Karpas-422 (cell line): ENCODE results near the gene EPG5. TPM values are rescaled to one million over a fixed set of nuclear protein-coding genes. Genes with fewer than 3 reads are reported as not detected.
"Not testable (repeated sequence)": the region's sequence is repeated elsewhere in the genome, so short reads cannot be mapped to it uniquely, and the experiment has no call there.

Source experiments
- DNase-seq: peaks from one replicate; pipeline ENCODE4 v3.0.0-alpha.2; 2015
- H2AFZ ChIP-seq: fragments of 200-600 bp; sonication (generic); 2 replicates; pipeline ENCODE4 v1.6.1; 2014; ENCODE audit warnings: antibody characterized with exemption, low read length, mixed read lengths
- H3K27ac ChIP-seq: fragments of 200-600 bp; sonication (generic); 2 replicates; pipeline ENCODE4 v1.5.1; 2014; ENCODE audit warnings: mild to moderate bottlenecking, low read length, moderate library complexity
- H3K27me3 ChIP-seq: fragments of 200-600 bp; sonication (generic); 2 replicates; pipeline ENCODE4 v1.6.1; 2014; ENCODE audit warnings: low read length, mixed read lengths
- H3K36me3 ChIP-seq: fragments of 200-600 bp; sonication (generic); 2 replicates; pipeline ENCODE4 v1.6.1; 2014; ENCODE audit warnings: low read length, mixed read lengths; ENCODE audit not compliant: insufficient read depth
- H3K4me1 ChIP-seq: fragments of 200-600 bp; sonication (generic); 2 replicates; pipeline ENCODE4 v1.6.1; 2014; ENCODE audit warnings: mild to moderate bottlenecking, low read length, mixed read lengths
- H3K4me2 ChIP-seq: fragments of 200-600 bp; sonication (generic); 2 replicates; pipeline ENCODE4 v1.6.1; 2014; ENCODE audit warnings: low read length, low read depth, mild to moderate bottlenecking; ENCODE audit not compliant: poor library complexity, severe bottlenecking
- H3K4me3 ChIP-seq: fragments of 200-600 bp; sonication (generic); 2 replicates; pipeline ENCODE4 v1.5.1; 2014; ENCODE audit warnings: mild to moderate bottlenecking, antibody characterized with exemption, low read length, mixed read lengths
- H3K79me2 ChIP-seq: fragments of 200-600 bp; sonication (generic); 2 replicates; pipeline ENCODE4 v1.6.1; 2014; ENCODE audit warnings: mild to moderate bottlenecking, low read length, mixed read lengths
- H3K9ac ChIP-seq: fragments of 200-600 bp; sonication (generic); 2 replicates; pipeline ENCODE4 v1.6.0; 2014; ENCODE audit warnings: low read length
- H3K9me2 ChIP-seq: fragments of 200-600 bp; sonication (generic), shearing (Covaris generic); replicated peaks from 2 replicates; pipeline ENCODE4 v1.6.0; 2014; ENCODE audit warnings: mild to moderate bottlenecking, low read length, moderate library complexity; ENCODE audit not compliant: insufficient read depth
- H3K9me3 ChIP-seq: fragments of 300-700, 200-600 bp; sonication (generic); 2 replicates; pipeline ENCODE4 v1.6.1; 2014; ENCODE audit warnings: low read length, mixed read lengths
- H4K20me1 ChIP-seq: fragments of 200-600 bp; sonication (generic); 2 replicates; pipeline ENCODE4 v1.6.1; 2014; ENCODE audit warnings: mild to moderate bottlenecking, antibody characterized with exemption, low read length, low read depth; ENCODE audit not compliant: insufficient read depth
- total RNA-seq: library from RNA; depleted of rRNA; stranded (reverse); fragments of >200 nt; shearing (Covaris generic); gene quantifications from 2 replicates; pipeline ENCODE4 v1.2.3, GENCODE V29; 2014; ENCODE audit warnings: low replicate concordance

Gene EPG5
- total RNA-seq, 1 experiment from 2014 or later = 33.2 TPM

GRCh38 chr18:45974088-45974536, 7.0 kb upstream of the EPG5 start:
- Histone ChIP-seq H4K20me1 (no peaks in the 10 kb centered on the region), H3K27ac (no peak overlapping the region), H3K27me3 (no peaks in the 10 kb centered on the region), H3K9me2 (no peaks in the 10 kb centered on the region), H3K9me3 (no peaks in the 10 kb centered on the region), H3K4me2 (peak overlapping the region; percentile 34), H3K9ac (no peak overlapping the region), H2AFZ (no peak overlapping the region), H3K4me3 (no peak overlapping the region), H3K79me2 (no peaks in the 10 kb centered on the region), H3K4me1 (0 out of 2 replicates have a peak, but pooled peaks cover 3% of the 10 kb centered on the region), H3K36me3 (no peaks in the 10 kb centered on the region)
- peak; percentile 88 for DNase-seq

- H3K9me2 ChIP-seq, H3K9me3 ChIP-seq, H3K4me3 ChIP-seq, DNase-seq, H2AFZ ChIP-seq, H3K27me3 ChIP-seq, H3K27ac ChIP-seq, H4K20me1 ChIP-seq, H3K9ac ChIP-seq, H3K4me2 ChIP-seq, H3K36me3 ChIP-seq: not testable (repeated sequence)
- peaks cover 12% of the 10 kb centered on the region for H3K4me1 ChIP-seq
- H3K79me2 ChIP-seq = peaks cover 64% of the 10 kb centered on the region
Observed at GRCh38 chr18:45964913-45965312, 2.2 kb downstream of the EPG5 start.

GRCh38 chr18:45962866-45963265, 4.3 kb downstream of the EPG5 start:
- H3K36me3 ChIP-seq = peaks cover 5% of the 10 kb centered on the region; the same call in 1 of the 2 replicates
- peaks cover 10% of the 10 kb centered on the region for H3K4me1 ChIP-seq
- H3K9me3 ChIP-seq = no peaks in the 10 kb centered on the region; the same call in 1 of the 2 replicates
- no peak for DNase-seq
- no peak overlapping the region for H2AFZ ChIP-seq
- no peak overlapping the region for H3K4me2 ChIP-seq
- H4K20me1 ChIP-seq = no peaks in the 10 kb centered on the region
- H3K79me2 ChIP-seq = peaks cover 77% of the 10 kb centered on the region
- no peak overlapping the region for H3K4me3 ChIP-seq
- no peak overlapping the region for H3K9ac ChIP-seq
- no peaks in the 10 kb centered on the region for H3K9me2 ChIP-seq
- H3K27ac ChIP-seq = no peak overlapping the region
- H3K27me3 ChIP-seq = no peaks in the 10 kb centered on the region

GRCh38 chr18:45962461-45962860, 4.7 kb downstream of the EPG5 start:
- H3K36me3 ChIP-seq = peaks cover 5% of the 10 kb centered on the region; the same call in 1 of the 2 replicates
- H3K4me1 ChIP-seq = peaks cover 6% of the 10 kb centered on the region; the same call in 1 of the 2 replicates
- H3K27me3 ChIP-seq = no peaks in the 10 kb centered on the region
- no peak for DNase-seq
- no peaks in the 10 kb centered on the region for H4K20me1 ChIP-seq
- no peak overlapping the region for H3K4me3 ChIP-seq
- no peak overlapping the region for H3K4me2 ChIP-seq
- peaks cover 81% of the 10 kb centered on the region for H3K79me2 ChIP-seq
- no peaks in the 10 kb centered on the region for H3K9me2 ChIP-seq
- H3K27ac ChIP-seq = no peak overlapping the region
- no peak overlapping the region for H2AFZ ChIP-seq
- no peaks in the 10 kb centered on the region; the same call in 1 of the 2 replicates for H3K9me3 ChIP-seq
- H3K9ac ChIP-seq = no peak overlapping the region

GRCh38 chr18:45959484-45959883, 7.6 kb downstream of the EPG5 start:
- not testable (repeated sequence) for H3K4me3 ChIP-seq, H3K9me3 ChIP-seq, H2AFZ ChIP-seq, H3K4me1 ChIP-seq, H3K36me3 ChIP-seq, H3K9me2 ChIP-seq, DNase-seq, H3K27me3 ChIP-seq, H3K27ac ChIP-seq, H4K20me1 ChIP-seq, H3K9ac ChIP-seq, H3K4me2 ChIP-seq
- peaks cover 72% of the 10 kb centered on the region for H3K79me2 ChIP-seq

GRCh38 chr18:45958730-45959129, 8.4 kb downstream of the EPG5 start:
- H3K9me3 ChIP-seq = no peaks in the 10 kb centered on the region
- H3K4me1 ChIP-seq = no peaks in the 10 kb centered on the region
- H2AFZ ChIP-seq = no peak overlapping the region
- no peak overlapping the region for H3K9ac ChIP-seq
- peaks cover 69% of the 10 kb centered on the region for H3K79me2 ChIP-seq
- no peaks in the 10 kb centered on the region for H3K27me3 ChIP-seq
- H3K4me3 ChIP-seq = no peak overlapping the region
- H3K9me2 ChIP-seq = no peaks in the 10 kb centered on the region
- peaks cover 16% of the 10 kb centered on the region; the same call in 1 of the 2 replicates for H3K36me3 ChIP-seq
- H3K4me2 ChIP-seq = no peak overlapping the region
- no peaks in the 10 kb centered on the region for H4K20me1 ChIP-seq
- no peak overlapping the region for H3K27ac ChIP-seq
- DNase-seq = no peak

GRCh38 chr18:45958027-45958426, 9.1 kb downstream of the EPG5 start:
- H3K9me2 ChIP-seq = no peaks in the 10 kb centered on the region
- no peaks in the 10 kb centered on the region for H3K9me3 ChIP-seq
- no peaks in the 10 kb centered on the region for H3K4me1 ChIP-seq
- H3K36me3 ChIP-seq = peaks cover 17% of the 10 kb centered on the region; the same call in 1 of the 2 replicates
- H3K27ac ChIP-seq = no peak overlapping the region
- H3K9ac ChIP-seq = no peak overlapping the region
- no peaks in the 10 kb centered on the region for H4K20me1 ChIP-seq
- H3K4me3 ChIP-seq = no peak overlapping the region
- DNase-seq = no peak
- no peak overlapping the region for H3K4me2 ChIP-seq
- no peak overlapping the region for H2AFZ ChIP-seq
- no peaks in the 10 kb centered on the region for H3K27me3 ChIP-seq
- peaks cover 63% of the 10 kb centered on the region for H3K79me2 ChIP-seq

GRCh38 chr18:45957100-45957499, 10.0 kb downstream of the EPG5 start:
- Histone ChIP-seq H3K9me3 (no peaks in the 10 kb centered on the region), H2AFZ (no peak overlapping the region), H3K4me1 (no peaks in the 10 kb centered on the region), H3K27me3 (no peaks in the 10 kb centered on the region), H4K20me1 (no peaks in the 10 kb centered on the region), H3K4me2 (no peak overlapping the region), H3K79me2 (peaks cover 53% of the 10 kb centered on the region), H3K36me3 (peaks cover 22% of the 10 kb centered on the region; the same call in 1 of the 2 replicates), H3K27ac (no peak overlapping the region), H3K9me2 (no peaks in the 10 kb centered on the region), H3K4me3 (no peak overlapping the region), H3K9ac (no peak overlapping the region)
- no peak for DNase-seq
